Gastrocnemius medialis (tissue), 4 donors: ENCODE measurements around the gene MED26. TPM values are rescaled to one million over a fixed set of nuclear protein-coding genes. Genes with fewer than 3 reads are reported as not detected.

Source experiments
- ATAC-seq, 2 donors: fragments of 150-250 bp; one replicate each; pipeline ENCODE4 v1.9.1; 2016
- DNase-seq, 2 donors: peaks; one replicate each; pipeline ENCODE4 v3.0.0-alpha.2; 2019
- H3K27ac ChIP-seq, 4 donors: fragments of 200-600 bp; sonication (generic); 1 replicate in 1 of 4; 2 replicates in 3 of 4; pipeline ENCODE4 v1.5.1; 2016 to 2018; ENCODE audit warnings: mild to moderate bottlenecking in 2 of 4, moderate library complexity in 1 of 4
- H3K27me3 ChIP-seq, 3 donors: fragments of 200-600 bp; sonication (generic) in 2 of 3; 1 replicate in 1 of 3; 2 replicates in 2 of 3; pipeline versions ENCODE4 v1.5.1 to v1.6.0; 2016 to 2019; ENCODE audit warnings: mild to moderate bottlenecking in 1 of 3, moderate library complexity in 1 of 3
- H3K36me3 ChIP-seq, 2 donors: fragments of 200-600 bp; sonication (generic) in 1 of 2; one replicate each; pipeline ENCODE4 v1.5.1; 2017 to 2018
- H3K4me1 ChIP-seq, 2 donors: fragments of 200-600 bp; sonication (generic) in 1 of 2; one replicate each; pipeline ENCODE4 v1.5.1; 2016 to 2017; ENCODE audit warnings: mild to moderate bottlenecking in 2 of 2
- H3K4me3 ChIP-seq, 4 donors: fragments of 200-600 bp; sonication (generic) in 3 of 4; 1 replicate in 1 of 4; 2 replicates in 3 of 4; pipeline ENCODE4 v1.5.1; 2016 to 2019; ENCODE audit warnings: mild to moderate bottlenecking in 2 of 4
- H3K9me3 ChIP-seq, 3 donors: fragments of 200-600 bp; sonication (generic) in 2 of 3; 1 replicate in 1 of 3; 2 replicates in 2 of 3; pipeline ENCODE4 v1.5.1; 2016 to 2019
- POLR2A ChIP-seq, 2 donors: fragments of 450-650 bp; IDR thresholded peaks; one replicate each; pipeline ENCODE4 v1.6.1; 2017; ENCODE audit warnings: antibody characterized with exemption in 2 of 2, mild to moderate bottlenecking in 2 of 2, moderate library complexity in 2 of 2
- in situ Hi-C, 4 donors: fragments of 200-750 bp; cut with MboI; loops; one replicate each; pipeline versions ENCODE4 v1.15.0 to v1.8.0; 2017; ENCODE audit warnings: low sequenced_read_pairs in 4 of 4
- intact Hi-C: fragments of 100-400 bp; cut with DNase I; formaldehyde crosslinking; loops from one replicate; pipeline ENCODE4 v1.15.1; 2023; ENCODE audit warnings: low total_unique reads
- total RNA-seq, 4 donors: library from RNA; depleted of rRNA; stranded (reverse); fragments of >200 nt; gene quantifications; one replicate each; pipeline versions ENCODE4 v1.1.0 to v1.2.3, GENCODE V29; 2016
- TF ChIP-seq, protein P1 (sequence below), 5 experiments: fragments of 450-650 bp in 3 of 5; fragments of 200-600 bp in 2 of 5; sonication (generic) in 2 of 5; IDR thresholded peaks in 4 of 5; conservative IDR thresholded peaks in 1 of 5; 1 replicate in 4 of 5; 2 replicates in 1 of 5; pipeline ENCODE4 v1.5.1; 2016 to 2019; ENCODE audit warnings: antibody characterized with exemption in 5 of 5, mild to moderate bottlenecking in 3 of 5, moderate library complexity in 3 of 5

MED26 gene
- total RNA-seq, 4 donors from 2014 or later = 5.7 to 15.7 (median 9.4) TPM

DNA sequence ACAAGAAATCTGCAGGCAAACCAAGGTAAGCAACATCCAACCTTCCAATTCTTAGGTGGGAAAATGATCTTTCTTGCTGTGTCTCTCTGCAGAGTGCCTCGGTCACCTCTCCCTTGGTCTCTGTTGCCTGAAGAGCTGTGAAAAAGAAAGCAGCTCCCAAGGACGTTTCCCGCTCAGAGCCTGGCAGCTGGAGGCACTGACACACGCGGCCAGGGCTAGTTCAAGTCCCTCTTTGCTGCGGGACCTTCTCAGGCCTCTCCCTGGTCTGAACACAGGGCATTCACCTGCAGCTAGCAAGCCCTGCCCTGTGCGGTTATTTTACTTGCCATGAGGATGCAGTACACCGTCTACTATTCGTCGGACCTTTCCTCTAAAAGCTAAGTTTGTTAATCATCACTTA, 3.8 kb downstream of the MED26 start:
- ATAC-seq (no peak), DNase-seq (no peak)
- no peaks in the 10 kb centered on the region for H3K36me3 ChIP-seq
- H3K4me3 ChIP-seq = no peak overlapping the region
- TF ChIP-seq, protein P1, sequence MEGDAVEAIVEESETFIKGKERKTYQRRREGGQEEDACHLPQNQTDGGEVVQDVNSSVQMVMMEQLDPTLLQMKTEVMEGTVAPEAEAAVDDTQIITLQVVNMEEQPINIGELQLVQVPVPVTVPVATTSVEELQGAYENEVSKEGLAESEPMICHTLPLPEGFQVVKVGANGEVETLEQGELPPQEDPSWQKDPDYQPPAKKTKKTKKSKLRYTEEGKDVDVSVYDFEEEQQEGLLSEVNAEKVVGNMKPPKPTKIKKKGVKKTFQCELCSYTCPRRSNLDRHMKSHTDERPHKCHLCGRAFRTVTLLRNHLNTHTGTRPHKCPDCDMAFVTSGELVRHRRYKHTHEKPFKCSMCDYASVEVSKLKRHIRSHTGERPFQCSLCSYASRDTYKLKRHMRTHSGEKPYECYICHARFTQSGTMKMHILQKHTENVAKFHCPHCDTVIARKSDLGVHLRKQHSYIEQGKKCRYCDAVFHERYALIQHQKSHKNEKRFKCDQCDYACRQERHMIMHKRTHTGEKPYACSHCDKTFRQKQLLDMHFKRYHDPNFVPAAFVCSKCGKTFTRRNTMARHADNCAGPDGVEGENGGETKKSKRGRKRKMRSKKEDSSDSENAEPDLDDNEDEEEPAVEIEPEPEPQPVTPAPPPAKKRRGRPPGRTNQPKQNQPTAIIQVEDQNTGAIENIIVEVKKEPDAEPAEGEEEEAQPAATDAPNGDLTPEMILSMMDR (IDR thresholded peaks at IDR 0.05 in 4 of 5, conservative IDR thresholded peaks at IDR 0.05 in 1 of 5) = no peak
- TF ChIP-seq POLR2A (IDR thresholded peaks at IDR 0.05) = no peak
- in situ Hi-C loops (no loop called here), intact Hi-C loops (no loop called here)
- H3K27ac ChIP-seq = peak overlapping the region; percentile 6 to 98 (median 86)
- peaks cover 51 to 83% of the 10 kb centered on the region in 2 donors for H3K4me1 ChIP-seq
- no peaks in the 10 kb centered on the region for H3K27me3 ChIP-seq
- no peaks in the 10 kb centered on the region for H3K9me3 ChIP-seq

DNA sequence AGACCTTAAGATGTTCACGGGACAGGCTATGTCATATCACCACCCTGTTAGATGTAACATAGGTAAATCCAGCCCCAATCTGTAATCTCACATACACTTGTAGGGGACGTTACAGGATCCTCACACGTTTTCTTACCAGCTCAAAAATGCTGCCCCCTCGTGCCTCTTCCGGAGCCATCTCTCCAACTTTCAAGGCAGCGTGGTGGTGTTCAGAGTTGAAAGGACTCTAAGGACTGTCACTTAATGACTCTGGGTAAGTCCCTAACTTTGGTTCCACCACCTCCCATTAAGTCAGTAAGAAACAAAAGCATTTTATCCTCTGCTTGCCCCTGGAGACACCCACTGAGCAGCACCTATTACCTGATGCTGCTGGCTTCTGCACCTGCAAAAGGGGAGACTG, 4.4 kb downstream of the MED26 start:
- no peaks in the 10 kb centered on the region for H3K36me3 ChIP-seq

DNA sequence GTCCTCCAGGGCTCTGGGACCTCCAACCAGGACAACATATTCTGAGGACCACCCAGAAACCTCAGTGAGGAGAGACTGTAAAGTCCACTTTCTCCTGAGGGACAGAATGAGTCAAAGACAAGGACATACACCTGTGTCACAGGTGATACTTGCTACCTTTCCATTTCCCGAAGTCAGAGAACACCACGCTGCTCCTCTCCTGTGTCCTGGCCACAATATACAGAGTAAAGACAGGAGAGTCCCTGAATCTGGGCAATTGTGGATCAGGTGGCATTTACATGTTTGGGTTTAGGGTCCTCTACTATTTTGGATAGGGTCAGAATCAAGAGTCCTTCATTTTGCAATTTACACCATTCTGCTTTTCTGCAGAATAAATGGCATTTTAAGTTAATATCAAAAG, 4.9 kb downstream of the MED26 start:
- H3K36me3 ChIP-seq = no peaks in the 10 kb centered on the region
- no peak for TF ChIP-seq POLR2A (IDR thresholded peaks at IDR 0.05)
- TF ChIP-seq, protein P1 (IDR thresholded peaks at IDR 0.05 in 4 of 5, conservative IDR thresholded peaks at IDR 0.05 in 1 of 5) = no peak
- peak overlapping the region in 2 of 4 donors; percentile 48 to 87 for H3K27ac ChIP-seq
- H3K4me1 ChIP-seq = peaks cover 58 to 90% of the 10 kb centered on the region in 2 donors
- ATAC-seq = no peak
- DNase-seq = no peak
- in situ Hi-C loops = no loop called here
- H3K4me3 ChIP-seq = no peak overlapping the region
- H3K9me3 ChIP-seq = no peaks in the 10 kb centered on the region
- H3K27me3 ChIP-seq = no peaks in the 10 kb centered on the region
- intact Hi-C loops = no loop called here

More for the DNA sequence above, 4.4 kb downstream of the MED26 start:
- Histone ChIP-seq H3K4me1 (peaks cover 53 to 84% of the 10 kb centered on the region in 2 donors), H3K27me3 (no peaks in the 10 kb centered on the region), H3K4me3 (no peak overlapping the region), H3K9me3 (no peaks in the 10 kb centered on the region), H3K27ac (peak overlapping the region in 2 of 4 donors; percentile 87 to 98)
- TF ChIP-seq, protein P1 (IDR thresholded peaks at IDR 0.05 in 4 of 5, conservative IDR thresholded peaks at IDR 0.05 in 1 of 5) = no peak
- in situ Hi-C loops = no loop called here
- intact Hi-C loops = no loop called here
- ATAC-seq (no peak), DNase-seq (no peak)

DNA sequence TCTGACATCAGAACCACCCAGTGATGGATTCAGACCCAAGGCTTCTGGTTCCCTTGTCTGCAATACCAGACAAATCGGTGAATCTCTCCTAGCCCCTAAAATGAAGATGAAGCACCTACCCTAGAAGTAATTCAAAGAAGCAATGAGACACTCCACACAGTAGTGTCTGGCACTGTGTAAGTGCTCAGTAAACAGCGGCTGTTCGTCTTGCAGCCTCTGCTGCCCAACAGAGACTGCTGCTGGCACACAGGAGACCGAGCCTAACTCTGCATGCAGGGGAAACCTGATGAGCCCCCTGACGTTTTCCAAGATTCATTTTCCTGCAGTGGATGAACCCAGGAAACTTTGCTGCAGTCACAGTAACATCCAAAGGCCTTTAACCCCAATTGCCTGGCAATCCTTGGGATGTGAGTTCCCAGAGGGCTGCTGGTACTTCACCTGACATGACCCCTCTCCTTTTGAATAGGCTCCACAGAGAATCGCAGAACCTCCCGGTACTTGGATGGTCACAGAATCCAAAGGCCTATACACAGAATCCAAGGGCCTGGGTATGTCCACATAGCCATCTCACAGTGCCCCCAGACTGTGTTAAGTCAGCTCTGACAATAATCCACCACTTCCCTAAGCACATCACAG, 6.7 kb downstream of the MED26 start:
- Histone ChIP-seq H3K27ac (peak overlapping the region; percentile 70 to 83 (median 78)), H3K9me3 (no peaks in the 10 kb centered on the region), H3K27me3 (no peaks in the 10 kb centered on the region), H3K4me1 (peaks cover 69 to 97% of the 10 kb centered on the region in 2 donors), H3K36me3 (no peaks in the 10 kb centered on the region), H3K4me3 (no peak overlapping the region)
- ATAC-seq (no peak), DNase-seq (no peak)
- intact Hi-C loops = no loop called here
- in situ Hi-C loops = no loop called here
- TF ChIP-seq, protein P1 (IDR thresholded peaks at IDR 0.05 in 4 of 5, conservative IDR thresholded peaks at IDR 0.05 in 1 of 5) = no peak
- no peak for TF ChIP-seq POLR2A (IDR thresholded peaks at IDR 0.05)

DNA sequence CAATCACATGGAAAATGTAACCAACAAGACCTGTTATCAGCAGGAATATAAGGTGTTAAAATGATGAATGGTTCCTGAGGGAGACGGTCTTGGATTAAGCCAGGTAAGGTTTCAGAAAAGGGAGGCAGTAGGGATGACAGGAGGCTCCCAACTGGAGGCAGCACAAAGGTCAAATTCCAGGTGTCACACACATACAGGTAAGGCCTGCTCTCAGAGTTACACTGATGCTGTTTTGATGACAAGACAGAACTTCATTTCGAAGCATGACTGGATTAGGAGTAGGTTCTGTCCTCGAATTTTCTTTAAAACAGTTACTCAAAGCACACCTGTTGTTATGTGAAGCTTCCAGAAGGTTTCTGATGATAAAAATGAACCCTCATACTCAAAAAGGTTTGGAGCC, 7.4 kb downstream of the MED26 start:
- TF ChIP-seq, protein P1 (IDR thresholded peaks at IDR 0.05 in 4 of 5, conservative IDR thresholded peaks at IDR 0.05 in 1 of 5) = no peak
- no peak for TF ChIP-seq POLR2A (IDR thresholded peaks at IDR 0.05)
- H3K27me3 ChIP-seq = no peaks in the 10 kb centered on the region
- H3K36me3 ChIP-seq = no peaks in the 10 kb centered on the region
- peaks cover 67 to 95% of the 10 kb centered on the region in 2 donors for H3K4me1 ChIP-seq
- ATAC-seq (no peak), DNase-seq (no peak)
- in situ Hi-C loops = no loop called here
- peak overlapping the region; percentile 70 to 83 (median 78) for H3K27ac ChIP-seq
- H3K4me3 ChIP-seq = no peak overlapping the region
- H3K9me3 ChIP-seq = no peaks in the 10 kb centered on the region
- intact Hi-C loops = no loop called here
